ENCODE data around the gene ABCC4. TPM values are rescaled to one million over a fixed set of nuclear protein-coding genes. Genes with fewer than 3 reads are reported as not detected.

ABCC4 gene
- total RNA-seq, 1 donor from 2014 or later: 4.6 TPM

GRCh38 chr13:95260031-95260525 lies 41.2 kb downstream of the ABCC4 start:
- intact Hi-C loops (cut with micrococcal nuclease): no loop called here

- intact Hi-C loops (cut with micrococcal nuclease): no loop called here
These were observed 42.5 kb downstream of the ABCC4 start for GRCh38 chr13:95258619-95259194.

- intact Hi-C loops (cut with micrococcal nuclease): no loop called here
These were observed 43.2 kb downstream of the ABCC4 start for GRCh38 chr13:95258098-95258497.

- intact Hi-C loops (cut with micrococcal nuclease): no loop called here
These were observed 45.2 kb downstream of the ABCC4 start for GRCh38 chr13:95256091-95256490.

- intact Hi-C loops (cut with micrococcal nuclease): no loop called here
These were observed 46.0 kb downstream of the ABCC4 start for GRCh38 chr13:95255072-95255732.

GRCh38 chr13:95254339-95254738 lies 46.9 kb downstream of the ABCC4 start:
- intact Hi-C loops (cut with micrococcal nuclease): no loop called here

GRCh38 chr13:95253033-95253432 lies 48.2 kb downstream of the ABCC4 start:
- intact Hi-C loops (cut with micrococcal nuclease): no loop called here

- intact Hi-C loops (cut with micrococcal nuclease): no loop called here
These were observed 49.6 kb downstream of the ABCC4 start for GRCh38 chr13:95251641-95252040.

- intact Hi-C loops (cut with micrococcal nuclease): no loop called here
These were observed 50.3 kb downstream of the ABCC4 start for GRCh38 chr13:95250961-95251360.

- intact Hi-C loops (cut with micrococcal nuclease): no loop called here
These were observed 52.3 kb downstream of the ABCC4 start for GRCh38 chr13:95248953-95249352.

- intact Hi-C loops (cut with micrococcal nuclease): no loop called here
These were observed 53.4 kb downstream of the ABCC4 start for GRCh38 chr13:95247852-95248251.

- intact Hi-C loops (cut with micrococcal nuclease): no loop called here
These were observed 54.1 kb downstream of the ABCC4 start for GRCh38 chr13:95247171-95247570.

- intact Hi-C loops (cut with micrococcal nuclease): no loop called here
These were observed 54.8 kb downstream of the ABCC4 start for GRCh38 chr13:95246292-95247082.

- intact Hi-C loops (cut with micrococcal nuclease): no loop called here
These were observed 56.2 kb downstream of the ABCC4 start for GRCh38 chr13:95245071-95245470.

- intact Hi-C loops (cut with micrococcal nuclease): no loop called here
These were observed 58.0 kb downstream of the ABCC4 start for GRCh38 chr13:95243207-95243606.

- intact Hi-C loops (cut with micrococcal nuclease): no loop called here
These were observed 59.9 kb downstream of the ABCC4 start for GRCh38 chr13:95241321-95241720.

- intact Hi-C loops (cut with micrococcal nuclease): no loop called here
These were observed 62.0 kb downstream of the ABCC4 start for GRCh38 chr13:95239283-95239682.

- intact Hi-C loops (cut with micrococcal nuclease): no loop called here
These were observed 63.9 kb downstream of the ABCC4 start for GRCh38 chr13:95237310-95237870.

GRCh38 chr13:95236774-95237173 lies 64.5 kb downstream of the ABCC4 start:
- intact Hi-C loops (cut with micrococcal nuclease): no loop called here

- intact Hi-C loops (cut with micrococcal nuclease): no loop called here
These were observed 65.3 kb downstream of the ABCC4 start for GRCh38 chr13:95235974-95236373.

GRCh38 chr13:95235199-95235756 lies 66.0 kb downstream of the ABCC4 start:
- intact Hi-C loops (cut with micrococcal nuclease): no loop called here

- intact Hi-C loops (cut with micrococcal nuclease): no loop called here
These were observed 67.0 kb downstream of the ABCC4 start for GRCh38 chr13:95234242-95234641.

Measured in T-helper 1 cell treated with Interleukin-12 subunit alpha and Interleukin-12 subunit beta and Interleukin-4 antibody, amounts not matched to agents 30 ng/mL and 1 ng/mL, for 36 hours (primary cell).